ENCODE measurements around the gene HIRA. TPM values are rescaled to one million over a fixed set of nuclear protein-coding genes. Genes with fewer than 3 reads are reported as not detected.

HIRA gene
- total RNA-seq, 2 experiments from 2014 or later, result 31.2 to 55.7 TPM

DNA sequence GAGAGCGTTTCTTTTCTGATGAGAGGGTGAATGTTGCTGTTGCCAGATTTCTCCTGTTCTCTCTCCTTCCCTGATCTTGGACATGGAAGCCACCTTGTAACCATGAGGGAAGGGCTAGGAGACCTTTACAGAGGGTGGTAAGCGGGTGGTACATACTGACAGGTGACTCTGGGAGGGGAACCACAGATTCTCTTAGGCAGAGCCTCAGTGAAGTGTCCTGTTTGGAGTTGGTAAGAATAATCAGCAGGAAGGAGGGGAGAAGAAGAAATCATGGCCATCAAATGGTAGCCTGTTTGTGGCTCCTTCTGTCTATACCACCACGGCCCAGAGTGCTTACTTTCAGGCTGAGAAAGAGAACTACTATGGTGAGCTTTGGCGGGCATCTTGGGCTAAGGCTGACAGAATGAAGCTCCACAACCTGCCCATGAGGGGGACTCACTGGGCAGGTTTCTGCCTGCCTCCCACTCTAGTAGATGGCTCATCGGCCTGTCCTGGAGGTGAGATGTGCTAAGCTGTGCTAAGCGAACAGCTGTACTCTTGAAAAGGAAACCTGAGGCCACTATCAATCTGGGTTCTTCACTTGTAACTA is 84.8 kb downstream of the HIRA start:
- no peak for TF ChIP-seq EZH2phosphoT487 (IDR thresholded peaks at IDR 0.05; ENCODE audit: borderline replicate concordance, low read depth, low read length)
- no peak for TF ChIP-seq CTCF (conservative IDR thresholded peaks at IDR 0.05; ENCODE audit: low read length)
- no peak overlapping the region for H3K4me3 ChIP-seq (ENCODE audit: low read depth, low read length, poor library complexity, severe bottlenecking)
- no peak overlapping the region for H3K27ac ChIP-seq (ENCODE audit: low read depth, low read length, poor library complexity, severe bottlenecking)
- no peaks in the 10 kb centered on the region for H3K9me2 ChIP-seq (ENCODE audit: insufficient read depth, low read length)
- BruUV-seq (replicated peaks), result no TSS peak
- H4K20me1 ChIP-seq (ENCODE audit: insufficient read depth, low read length), result no peaks in the 10 kb centered on the region
- no peak for DNase-seq (ENCODE audit: low spot score)
- ChIA-PET CTCF (ENCODE audit: unreplicated experiment) (no interaction called here), POLR2A (no interaction called here)
- no peaks in the 10 kb centered on the region for H3K4me1 ChIP-seq (ENCODE audit: insufficient read depth, low read length, poor library complexity, severe bottlenecking)
- H3K9me3 ChIP-seq (ENCODE audit: low read length), result no peaks in the 10 kb centered on the region
- H2AFZ ChIP-seq (ENCODE audit: low read length), result no peak overlapping the region
- peaks cover 99% of the 10 kb centered on the region for H3K36me3 ChIP-seq (ENCODE audit: insufficient read depth, low read length)
- H3K79me2 ChIP-seq (ENCODE audit: insufficient read depth, low read depth, low read length), result no peaks in the 10 kb centered on the region
- H3K4me2 ChIP-seq (ENCODE audit: low read length), result no peak overlapping the region
- intact Hi-C loops (cut with micrococcal nuclease; ENCODE audit: unreplicated experiment), result loop anchor here (10.0 kb wide), 1 partner anchor 118 kb away; no protein-coding TSS in a partner anchor

- CTCF ChIA-PET (ENCODE audit: unreplicated experiment), result no interaction called here
Measured at GRCh38 chr22:19344420-19344819, 87.1 kb downstream of the HIRA start.

GRCh38 chr22:19343470-19343869 is 88.1 kb downstream of the HIRA start:
- no peak for DNase-seq (ENCODE audit: low spot score)
- no peak for TF ChIP-seq EZH2phosphoT487 (IDR thresholded peaks at IDR 0.05; ENCODE audit: borderline replicate concordance, low read depth, low read length)
- no peak for TF ChIP-seq CTCF (conservative IDR thresholded peaks at IDR 0.05; ENCODE audit: low read length)
- ChIA-PET CTCF (ENCODE audit: unreplicated experiment) (no interaction called here), POLR2A (interaction anchor here (0.8 kb wide), 1 partner anchor 164 kb away, joined by 3 read pairs; no protein-coding TSS in a partner anchor)
- Histone ChIP-seq H3K4me2 (ENCODE audit: low read length) (no peak overlapping the region), H3K27ac (ENCODE audit: low read depth, low read length, poor library complexity, severe bottlenecking) (no peak overlapping the region), H2AFZ (ENCODE audit: low read length) (no peak overlapping the region), H3K4me3 (ENCODE audit: low read depth, low read length, poor library complexity, severe bottlenecking) (no peak overlapping the region), H3K79me2 (ENCODE audit: insufficient read depth, low read depth, low read length) (no peaks in the 10 kb centered on the region), H3K9me3 (ENCODE audit: low read length) (peaks cover 20% of the 10 kb centered on the region; the same call in 1 of the 2 replicates), H3K4me1 (ENCODE audit: insufficient read depth, low read length, poor library complexity, severe bottlenecking) (no peaks in the 10 kb centered on the region), H3K9me2 (ENCODE audit: insufficient read depth, low read length) (no peaks in the 10 kb centered on the region), H3K36me3 (ENCODE audit: insufficient read depth, low read length) (peaks cover 100% of the 10 kb centered on the region), H4K20me1 (ENCODE audit: insufficient read depth, low read length) (no peaks in the 10 kb centered on the region)
- no TSS peak for BruUV-seq (replicated peaks)
- intact Hi-C loops (cut with micrococcal nuclease; ENCODE audit: unreplicated experiment), result loop anchor here (10.0 kb wide), 1 partner anchor 121 kb away; no protein-coding TSS in a partner anchor

More at GRCh38 chr22:19344420-19344819, 87.1 kb downstream of the HIRA start:
- Histone ChIP-seq H2AFZ (ENCODE audit: low read length) (no peak overlapping the region), H3K9me2 (ENCODE audit: insufficient read depth, low read length) (no peaks in the 10 kb centered on the region), H3K4me2 (ENCODE audit: low read length) (no peak overlapping the region), H4K20me1 (ENCODE audit: insufficient read depth, low read length) (no peaks in the 10 kb centered on the region), H3K4me3 (ENCODE audit: low read depth, low read length, poor library complexity, severe bottlenecking) (no peak overlapping the region), H3K4me1 (ENCODE audit: insufficient read depth, low read length, poor library complexity, severe bottlenecking) (no peaks in the 10 kb centered on the region), H3K27ac (ENCODE audit: low read depth, low read length, poor library complexity, severe bottlenecking) (no peak overlapping the region), H3K36me3 (ENCODE audit: insufficient read depth, low read length) (peaks cover 99% of the 10 kb centered on the region), H3K79me2 (ENCODE audit: insufficient read depth, low read depth, low read length) (no peaks in the 10 kb centered on the region), H3K9me3 (ENCODE audit: low read length) (peaks cover 19% of the 10 kb centered on the region; the same call in 1 of the 2 replicates)
- intact Hi-C loops (cut with micrococcal nuclease; ENCODE audit: unreplicated experiment), result loop anchor here (10.0 kb wide), 1 partner anchor 120 kb away; no protein-coding TSS in a partner anchor
- TF ChIP-seq EZH2phosphoT487 (IDR thresholded peaks at IDR 0.05; ENCODE audit: borderline replicate concordance, low read depth, low read length), result no peak
- POLR2A ChIA-PET, result interaction anchor here (0.6 to 1.3 kb wide), 3 partner anchors 20 to 165 kb away, joined by 3 to 5 read pairs (median 3); no protein-coding TSS in a partner anchor
- BruUV-seq (replicated peaks), result no TSS peak
- DNase-seq (ENCODE audit: low spot score), result no peak

All from OCI-LY7 (cell line).